GM23248 (cell line): ENCODE measurements around the gene HAPSTR1.

Experiments used
- EZH2 ChIP-seq: fragments of 200-600 bp; sonication (generic); IDR thresholded peaks from 2 replicates; pipeline ENCODE4 v1.6.1; 2018; ENCODE audit warnings: antibody characterized with exemption, mild to moderate bottlenecking; ENCODE audit not compliant: insufficient read depth, poor library complexity, severe bottlenecking
- EZH2phosphoT487 ChIP-seq: fragments of 200-600 bp; sonication (generic); IDR thresholded peaks from 2 replicates; pipeline ENCODE4 v1.6.1; 2018; ENCODE audit warnings: antibody characterized with exemption, moderate library complexity, mild to moderate bottlenecking, low read depth; ENCODE audit not compliant: insufficient read depth

DNA sequence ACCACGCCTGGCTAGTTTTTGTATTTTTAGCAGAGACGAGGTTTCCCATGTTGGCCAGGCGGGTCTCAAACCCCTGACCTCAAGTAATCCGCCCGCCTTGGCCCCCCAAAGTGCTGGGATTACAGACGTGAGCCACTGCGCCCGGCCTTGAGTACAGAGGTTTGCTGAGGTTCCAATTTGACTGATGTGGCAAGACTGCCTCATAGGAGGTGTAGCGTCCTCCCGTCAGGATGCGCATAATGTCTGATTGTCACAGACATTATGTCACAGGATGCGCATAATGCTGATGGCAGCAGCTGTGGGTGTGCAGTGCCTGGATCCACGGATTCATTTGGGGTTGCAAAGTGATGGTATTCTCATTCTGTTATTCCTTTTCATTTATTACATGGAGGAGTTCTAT is 45.2 kb downstream of the HAPSTR1 start:
- TF ChIP-seq EZH2 (no peak), EZH2phosphoT487 (no peak)
